Brain microvascular endothelial cell (primary cell): ENCODE results near the gene SPRR1A.

Source experiments
- DNase-seq: peaks from one replicate; pipeline ENCODE4 v3.0.0-alpha.2; 2020
- H3K27ac ChIP-seq: fragments of 250-450 bp; sonication (Bioruptor Pico); 2 replicates; pipeline ENCODE4 v1.5.1; 2020; ENCODE audit warnings: mild to moderate bottlenecking, moderate library complexity
- H3K27me3 ChIP-seq: fragments of 250-450 bp; sonication (Bioruptor Pico); replicated peaks from 2 replicates; pipeline ENCODE4 v1.5.1; 2020; ENCODE audit warnings: mild to moderate bottlenecking
- H3K36me3 ChIP-seq: fragments of 250-450 bp; sonication (Bioruptor Pico); replicated peaks from 2 replicates; pipeline ENCODE4 v1.5.1; 2020; ENCODE audit warnings: mild to moderate bottlenecking
- H3K4me3 ChIP-seq: 2 replicates; pipeline ENCODE4 v1.5.1; 2011; ENCODE audit warnings: low read depth, mild to moderate bottlenecking, control low read depth, low read length, moderate library complexity
- in situ Hi-C: cut with HindIII; loops from 2 replicates; pipeline ENCODE4 v1.10.0; 2017; ENCODE audit warnings: low sequenced_read_pairs, low pct_ligation_motif_present
- TF ChIP-seq, protein P1 (sequence below): IDR thresholded peaks from 2 replicates; pipeline ENCODE4 v1.5.1; 2011; ENCODE audit warnings: low read depth, mild to moderate bottlenecking, moderate library complexity, low read length, control low read depth, inconsistent platforms; ENCODE audit errors: missing control alignments

The SPRR1A gene

DNA sequence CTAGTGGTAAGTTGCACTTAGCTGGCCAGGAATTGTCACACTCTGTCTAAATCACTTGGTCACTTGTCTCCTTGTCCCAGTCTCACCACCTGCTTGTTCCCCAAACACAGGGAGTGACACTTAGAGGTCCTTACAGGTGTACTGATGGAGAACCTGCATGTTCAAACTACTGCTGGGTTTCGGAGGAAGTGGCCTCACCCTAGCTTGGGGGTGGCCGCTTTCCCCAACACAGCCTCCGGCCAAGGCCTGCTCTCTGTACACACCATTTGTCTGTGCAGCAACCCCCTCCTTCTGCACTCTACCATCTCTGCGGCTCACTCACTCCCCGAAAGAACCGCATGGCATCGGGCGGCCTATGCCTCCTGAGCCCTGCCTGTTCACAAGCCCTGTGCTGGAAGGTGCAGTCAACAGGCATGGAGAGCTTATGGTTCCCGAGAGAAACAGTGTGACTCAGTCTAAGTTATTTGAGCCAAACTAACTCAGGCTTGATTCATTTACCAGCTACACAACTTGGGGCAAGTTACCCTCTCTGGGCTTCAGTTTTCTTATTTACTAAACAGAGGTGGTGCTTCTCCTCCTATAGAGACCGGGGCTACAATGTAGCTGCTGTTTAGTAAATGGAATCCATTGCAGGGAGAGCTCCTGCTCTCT lies 24.0 kb upstream of the SPRR1A start:
- TF ChIP-seq, protein P1, sequence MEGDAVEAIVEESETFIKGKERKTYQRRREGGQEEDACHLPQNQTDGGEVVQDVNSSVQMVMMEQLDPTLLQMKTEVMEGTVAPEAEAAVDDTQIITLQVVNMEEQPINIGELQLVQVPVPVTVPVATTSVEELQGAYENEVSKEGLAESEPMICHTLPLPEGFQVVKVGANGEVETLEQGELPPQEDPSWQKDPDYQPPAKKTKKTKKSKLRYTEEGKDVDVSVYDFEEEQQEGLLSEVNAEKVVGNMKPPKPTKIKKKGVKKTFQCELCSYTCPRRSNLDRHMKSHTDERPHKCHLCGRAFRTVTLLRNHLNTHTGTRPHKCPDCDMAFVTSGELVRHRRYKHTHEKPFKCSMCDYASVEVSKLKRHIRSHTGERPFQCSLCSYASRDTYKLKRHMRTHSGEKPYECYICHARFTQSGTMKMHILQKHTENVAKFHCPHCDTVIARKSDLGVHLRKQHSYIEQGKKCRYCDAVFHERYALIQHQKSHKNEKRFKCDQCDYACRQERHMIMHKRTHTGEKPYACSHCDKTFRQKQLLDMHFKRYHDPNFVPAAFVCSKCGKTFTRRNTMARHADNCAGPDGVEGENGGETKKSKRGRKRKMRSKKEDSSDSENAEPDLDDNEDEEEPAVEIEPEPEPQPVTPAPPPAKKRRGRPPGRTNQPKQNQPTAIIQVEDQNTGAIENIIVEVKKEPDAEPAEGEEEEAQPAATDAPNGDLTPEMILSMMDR: no peak
- no peaks in the 10 kb centered on the region for H3K27me3 ChIP-seq
- no peak overlapping the region for H3K27ac ChIP-seq
- in situ Hi-C loops: no loop called here
- DNase-seq: no peak
- no peaks in the 10 kb centered on the region for H3K36me3 ChIP-seq
- H3K4me3 ChIP-seq: no peak overlapping the region

DNA sequence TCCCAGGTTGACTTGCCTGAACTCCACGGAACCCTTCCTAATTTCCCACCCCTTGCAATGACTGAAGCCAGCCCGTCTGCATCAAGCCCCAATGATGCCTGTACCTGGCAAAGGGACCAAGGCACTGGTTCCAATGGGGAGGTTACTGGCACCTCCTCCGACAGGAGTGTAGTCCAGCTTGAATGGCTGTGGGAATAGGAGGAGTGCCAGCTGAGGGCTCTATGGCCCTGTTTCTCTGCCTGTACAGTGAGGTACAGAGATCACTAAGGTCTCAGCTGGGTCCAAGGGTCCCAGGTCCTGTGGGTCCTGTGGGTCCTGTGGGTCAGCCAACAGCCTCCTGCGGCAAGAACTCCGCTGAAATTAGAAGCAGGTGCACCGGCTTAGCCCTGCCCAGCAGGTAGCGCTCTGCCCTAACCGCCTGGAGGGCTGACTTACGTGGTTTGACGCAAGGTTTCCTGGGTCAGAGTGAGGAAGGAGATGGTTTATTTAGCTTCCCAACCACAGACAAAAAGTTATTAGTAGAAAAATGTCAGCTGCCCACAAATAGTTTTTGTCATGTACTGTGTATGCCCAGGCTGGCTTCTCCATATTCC lies 23.3 kb upstream of the SPRR1A start:
- DNase-seq: no peak
- Histone ChIP-seq H3K4me3 (no peak overlapping the region), H3K27ac (no peak overlapping the region), H3K36me3 (no peaks in the 10 kb centered on the region), H3K27me3 (no peaks in the 10 kb centered on the region)
- TF ChIP-seq, protein P1: no peak
- in situ Hi-C loops: no loop called here

DNA sequence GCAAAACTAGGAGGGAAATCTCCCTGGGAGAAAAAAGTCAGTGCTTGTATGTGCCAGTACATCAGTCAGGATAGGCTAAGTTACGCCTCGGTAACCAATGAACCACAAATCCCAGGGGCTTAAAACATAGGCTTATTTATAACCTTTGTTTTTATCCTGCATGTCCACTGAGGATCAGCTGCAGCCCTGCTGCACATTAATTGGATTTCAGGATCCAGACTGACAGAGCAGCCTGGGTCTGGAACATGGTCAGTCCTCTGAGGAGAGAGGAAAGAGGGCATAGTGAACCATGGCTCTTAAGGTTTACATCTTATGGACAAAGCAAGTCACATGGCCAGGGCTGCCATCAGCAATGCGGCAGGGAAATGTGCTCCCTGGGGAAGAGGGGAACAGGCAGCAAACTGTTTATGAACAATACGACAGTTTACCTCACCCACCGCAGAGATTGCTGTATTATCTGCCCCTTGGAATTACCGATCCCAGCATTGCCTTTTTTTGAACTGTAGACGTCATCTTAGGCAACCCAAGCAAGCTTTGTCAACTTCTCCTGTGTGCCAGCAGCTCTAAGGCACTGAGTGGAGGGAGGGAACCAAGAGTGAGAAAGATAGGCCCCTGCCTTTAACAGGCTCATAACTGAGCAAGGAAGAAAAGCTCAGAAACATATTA lies 22.5 kb upstream of the SPRR1A start:
- no peaks in the 10 kb centered on the region for H3K27me3 ChIP-seq
- TF ChIP-seq, protein P1: no peak
- H3K27ac ChIP-seq: no peak overlapping the region
- H3K4me3 ChIP-seq: no peak overlapping the region
- no peaks in the 10 kb centered on the region for H3K36me3 ChIP-seq
- in situ Hi-C loops: no loop called here
- DNase-seq: no peak

DNA sequence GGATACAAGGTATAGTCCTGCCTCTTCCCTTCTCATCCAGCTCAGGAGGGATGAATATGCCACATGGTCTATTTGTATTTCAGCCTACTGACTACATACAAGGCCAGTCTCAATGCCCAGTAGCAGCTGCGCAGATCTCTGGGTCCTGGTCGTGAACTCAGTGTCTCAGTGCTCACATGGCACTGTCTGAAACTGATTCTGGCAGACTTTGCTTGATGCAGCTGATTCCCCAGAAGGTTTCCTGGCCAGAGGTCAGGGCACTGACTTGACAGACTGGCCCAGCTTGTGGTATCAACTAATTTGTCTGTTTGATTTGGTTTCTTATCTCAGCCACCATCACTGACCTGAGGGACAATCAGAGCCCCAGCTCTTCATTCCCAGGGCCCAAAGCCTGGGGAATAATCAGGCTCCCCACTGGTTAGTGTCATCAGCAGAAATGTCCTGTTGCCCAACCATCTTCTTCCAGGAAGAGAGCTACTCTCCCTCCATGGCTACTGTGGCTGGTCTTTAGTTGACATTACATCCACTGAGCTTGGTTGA lies 20.9 kb upstream of the SPRR1A start:
- TF ChIP-seq, protein P1: no peak
- in situ Hi-C loops: no loop called here
- no peak for DNase-seq

DNA sequence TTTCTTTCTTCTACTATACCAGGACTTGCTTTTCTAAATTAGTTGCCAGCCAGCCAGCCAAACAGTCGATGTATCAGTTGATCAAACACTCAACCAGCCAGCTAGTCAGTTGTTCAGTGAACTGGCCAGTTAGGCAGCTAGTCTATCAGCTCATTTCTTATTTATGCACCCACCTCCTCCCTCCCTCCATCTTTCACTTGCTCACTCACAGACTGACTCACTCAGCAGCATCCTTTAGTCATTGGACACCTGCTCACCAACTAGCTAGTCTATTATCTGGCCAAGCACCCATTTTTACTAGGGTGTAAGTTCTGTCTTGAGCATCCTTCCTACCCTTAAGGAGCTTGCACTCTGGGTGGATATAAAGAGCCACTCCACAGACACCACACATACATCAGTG lies 19.3 kb upstream of the SPRR1A start:
- Histone ChIP-seq H3K4me3 (no peak overlapping the region), H3K36me3 (no peaks in the 10 kb centered on the region), H3K27me3 (no peaks in the 10 kb centered on the region), H3K27ac (no peak overlapping the region)
- TF ChIP-seq, protein P1: no peak
- in situ Hi-C loops: no loop called here
- DNase-seq: no peak

More for the DNA sequence above, 20.9 kb upstream of the SPRR1A start:
- Histone ChIP-seq H3K27me3 (no peaks in the 10 kb centered on the region), H3K4me3 (no peak overlapping the region), H3K36me3 (no peaks in the 10 kb centered on the region), H3K27ac (no peak overlapping the region)
